SIG-M5 treated with dmso at 0.1 percent for 504 hours (cell line): ENCODE measurements around the gene CD40.
A peak's percentile ranks its signal among the peaks of the same experiment; 100 is the strongest.

ENCODE experiments used
- DNase-seq: peaks from one replicate; lab custom pipeline; 2025; ENCODE audit not compliant: unreplicated experiment; lab: John Stamatoyannopoulos, UW

CD40 gene

DNA sequence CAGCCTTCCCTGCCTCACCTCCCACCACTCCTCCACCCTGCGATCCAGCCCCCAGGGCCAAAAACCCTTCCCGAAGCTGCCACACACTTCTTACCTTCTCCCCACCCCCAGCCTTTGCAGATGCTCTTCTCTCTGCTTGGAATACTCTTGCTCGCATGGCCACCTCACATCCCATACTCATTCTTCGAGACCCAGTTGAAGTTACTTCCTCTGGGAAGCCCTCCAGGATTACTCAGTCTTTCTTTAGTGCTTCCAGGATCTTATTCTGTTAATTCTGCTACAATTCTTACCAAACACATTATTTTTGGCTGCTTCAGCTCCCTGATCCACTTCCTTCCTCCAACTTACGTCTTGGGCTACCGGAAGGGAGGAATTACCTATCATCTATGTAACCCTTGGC, 54.3 kb downstream of the CD40 start:
- DNase-seq: no peak

DNA sequence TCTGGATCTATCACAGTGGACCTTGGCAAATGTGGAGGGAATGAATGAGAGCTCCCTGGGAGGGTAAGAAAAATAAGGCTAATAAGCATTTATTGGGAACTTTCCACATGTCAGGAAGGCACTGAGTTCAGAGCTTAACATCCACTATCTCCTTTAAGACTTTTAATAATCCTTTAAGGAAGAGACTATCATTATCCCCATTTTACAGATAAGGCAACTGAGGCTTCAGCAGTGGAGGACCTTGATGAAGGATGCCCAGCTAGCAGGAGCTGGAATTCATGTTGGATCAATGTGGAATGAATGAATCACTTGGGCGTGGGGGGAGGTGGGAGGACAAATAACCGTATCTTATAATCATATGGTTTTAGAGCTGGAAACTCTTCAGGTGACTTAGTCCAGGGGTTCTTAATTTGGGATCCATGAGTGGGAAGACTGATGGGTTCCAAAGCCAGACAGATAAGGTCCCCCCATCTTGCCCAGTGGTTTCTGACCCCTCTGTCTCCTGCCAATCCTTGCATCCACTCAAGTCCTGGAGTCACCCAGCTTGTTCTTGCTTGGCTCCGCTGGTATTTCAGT, 54.9 kb downstream of the CD40 start:
- no peak for DNase-seq

DNA sequence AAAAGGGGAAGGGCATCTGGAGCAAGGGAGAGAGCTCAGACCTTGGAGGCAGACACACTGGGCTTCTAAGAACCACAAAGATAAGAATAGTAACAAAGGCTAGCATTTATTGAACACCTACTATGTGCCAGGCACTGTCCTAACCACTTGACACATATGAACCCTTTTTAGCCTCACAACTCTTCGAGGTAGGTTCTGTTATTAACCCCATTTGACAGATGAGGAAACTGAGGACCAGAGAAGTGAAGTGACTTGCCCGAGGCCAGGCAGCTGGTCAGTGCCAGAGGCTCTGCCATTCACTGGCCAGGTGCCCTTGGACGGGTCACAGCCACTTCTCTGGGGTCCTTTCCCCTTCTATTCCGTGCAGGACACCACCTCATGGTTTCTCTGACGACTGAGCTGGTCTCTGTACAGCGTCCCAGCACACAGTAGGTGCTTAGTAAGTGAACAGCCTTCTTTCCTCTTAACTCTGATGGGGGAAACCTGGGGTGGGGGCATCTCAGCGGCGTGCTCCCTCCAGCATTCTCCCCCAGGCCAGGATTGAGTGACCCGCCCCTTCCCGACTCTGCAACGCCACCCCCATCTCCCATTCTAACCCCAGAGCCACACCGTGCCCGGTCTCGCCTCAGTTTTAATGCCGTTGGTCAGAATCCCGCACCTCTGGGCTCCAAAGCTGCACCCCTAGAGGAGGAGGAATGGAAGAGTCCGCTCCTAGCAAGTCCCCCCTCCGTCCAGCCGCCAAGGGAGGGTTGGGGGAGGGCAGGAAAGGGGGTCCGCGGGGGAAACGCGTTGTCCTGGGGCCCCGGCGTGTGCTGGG, 55.7 kb downstream of the CD40 start:
- no peak for DNase-seq

DNA sequence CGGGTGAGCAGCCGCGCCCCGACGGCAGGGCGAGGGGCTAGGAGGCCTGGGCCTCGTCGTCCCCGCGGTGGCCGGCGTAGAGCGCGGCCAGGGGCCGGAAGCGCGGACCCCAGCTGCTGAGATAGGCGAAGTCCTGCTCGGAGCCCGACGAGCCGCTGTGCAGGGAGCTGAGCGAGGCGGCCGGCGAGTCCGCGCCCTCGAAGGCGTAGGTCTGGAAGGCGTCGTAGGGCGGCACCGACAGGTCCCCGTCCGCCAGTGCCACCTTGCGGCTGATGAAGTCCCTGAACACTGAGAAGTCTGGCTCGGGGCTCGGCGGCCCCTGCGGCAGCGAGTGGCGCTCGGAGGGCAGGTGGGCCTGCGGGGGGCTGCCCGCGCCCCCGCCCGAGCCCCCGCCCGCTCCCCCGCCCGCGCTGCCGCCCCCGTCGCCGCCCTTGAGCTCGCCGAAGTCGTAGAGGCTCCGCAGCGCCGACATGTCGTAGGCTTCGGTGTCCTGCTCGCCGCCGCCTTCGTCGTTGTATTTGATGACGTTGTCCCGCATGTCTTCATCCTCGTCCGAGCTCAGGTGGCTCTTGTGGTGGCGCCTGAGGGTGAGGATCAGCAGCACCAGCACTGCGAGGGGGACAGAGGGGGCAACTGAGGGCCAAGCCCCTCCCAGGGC, 56.5 kb downstream of the CD40 start:
- peak; percentile 32 for DNase-seq

DNA sequence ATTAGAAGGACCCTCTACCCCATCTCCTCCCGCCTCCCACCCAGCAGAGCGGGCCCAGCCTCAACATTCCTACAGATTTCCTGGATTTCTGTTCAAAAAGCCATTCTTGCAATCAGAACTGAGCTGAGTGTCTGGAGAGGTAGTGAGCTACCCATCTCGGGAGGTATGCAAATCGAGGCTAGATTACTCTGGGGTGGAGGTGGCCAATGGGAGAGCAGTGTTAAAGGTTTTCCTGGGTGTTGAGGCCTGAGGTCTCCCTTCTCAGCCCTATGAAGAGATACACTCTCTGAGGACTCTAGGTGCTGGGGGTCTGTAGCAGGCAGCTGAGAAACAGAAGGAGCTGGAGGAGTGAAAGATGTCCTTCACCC, 57.0 kb downstream of the CD40 start:
- no peak for DNase-seq

DNA sequence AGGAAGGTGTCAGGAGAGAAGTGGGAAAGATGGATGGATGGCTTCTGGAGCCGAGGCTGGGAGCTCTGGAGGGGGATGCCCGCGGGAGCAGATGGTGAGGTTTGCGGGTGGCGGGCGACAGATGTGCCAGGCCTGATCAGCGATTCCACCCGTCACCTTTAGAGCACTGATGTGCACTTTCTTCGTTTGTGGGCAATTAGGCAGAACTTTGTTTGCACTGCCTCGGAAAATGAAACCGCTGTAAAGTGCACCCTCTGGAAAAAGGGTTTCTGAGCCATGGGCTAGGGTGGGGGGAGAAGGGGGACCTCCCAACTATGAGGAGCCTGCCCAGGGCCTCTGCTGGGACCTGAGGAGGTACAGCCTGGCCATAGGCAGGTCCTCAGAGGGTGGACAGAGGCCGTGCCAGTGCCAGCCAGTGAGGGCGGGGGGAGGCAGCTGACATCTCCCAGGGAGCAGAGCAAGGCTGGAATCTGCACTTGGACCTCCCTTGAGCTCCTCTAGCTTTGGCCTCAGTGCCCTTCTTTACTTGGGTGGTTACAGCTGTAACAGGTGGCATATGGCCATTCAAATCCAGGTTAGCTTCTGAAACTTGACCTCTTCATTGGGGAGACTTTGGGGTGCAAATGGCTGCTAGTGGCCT, 58.7 kb downstream of the CD40 start:
- DNase-seq: no peak

DNA sequence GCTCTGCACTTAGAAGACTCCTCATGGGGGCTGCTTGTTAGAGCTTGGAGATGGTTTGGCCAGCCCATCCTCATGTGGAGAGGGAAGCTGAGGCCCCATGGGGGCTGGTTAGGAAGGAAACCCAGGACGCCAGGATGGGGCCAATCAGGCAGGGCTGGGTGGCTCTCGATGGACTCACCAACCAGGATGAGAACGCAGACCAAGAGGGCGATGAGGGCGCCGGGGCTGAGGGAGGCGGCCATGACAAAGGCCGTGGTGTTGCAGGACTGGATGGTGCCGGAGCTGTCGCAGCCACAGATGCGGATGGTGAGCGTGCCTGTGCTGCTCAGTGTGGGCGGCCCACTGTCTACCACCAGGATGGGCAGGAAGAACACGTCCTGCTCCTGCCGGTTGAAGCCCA, 59.7 kb downstream of the CD40 start:
- DNase-seq: no peak

DNA sequence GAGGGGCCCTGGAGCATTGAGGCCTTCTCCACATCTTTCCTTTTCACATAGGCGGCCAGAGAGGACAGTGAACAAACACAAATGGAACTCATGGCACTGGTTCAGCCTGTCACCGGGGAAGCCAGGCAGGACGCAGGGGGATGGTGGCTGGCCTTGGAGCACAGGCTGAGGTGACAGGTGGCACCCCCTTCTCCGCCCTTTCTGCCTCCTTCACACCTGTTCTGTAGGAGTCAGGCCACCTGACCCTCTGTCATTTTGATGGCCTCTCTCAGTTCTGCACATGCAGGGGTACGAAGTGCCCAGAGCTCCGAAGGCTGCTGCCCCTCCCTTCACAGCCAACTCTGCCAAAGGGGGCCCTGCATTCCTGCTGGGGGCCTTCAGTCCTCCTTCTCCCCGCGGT, 60.8 kb downstream of the CD40 start:
- DNase-seq: no peak
